ENCODE results near the gene SGCD. TPM values are rescaled to one million over a fixed set of nuclear protein-coding genes. Genes with fewer than 3 reads are reported as not detected.

SGCD gene
- total RNA-seq, 1 experiment from 2014 or later, result not detected

DNA sequence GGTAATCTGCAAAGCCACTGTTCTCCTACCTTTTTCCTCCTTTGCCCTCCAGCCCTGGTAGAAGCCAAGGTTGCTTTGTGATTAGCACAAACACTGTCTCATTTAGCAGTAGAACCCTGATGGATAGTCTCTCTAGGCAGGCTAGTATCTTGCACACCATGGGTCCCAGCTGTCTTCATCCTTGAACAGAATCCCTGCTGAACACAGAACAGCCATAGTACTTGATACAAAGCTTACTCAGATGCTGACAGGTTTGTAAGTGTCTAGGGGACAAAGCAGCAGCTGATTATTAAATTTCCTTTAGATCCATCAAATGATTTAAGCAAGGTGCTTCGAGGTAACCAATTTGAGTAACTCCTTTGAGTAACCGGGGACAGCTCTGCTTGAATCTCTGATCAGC, 359.4 kb downstream of the SGCD start:
- no peaks in the 10 kb centered on the region for H3K4me1 ChIP-seq (ENCODE audit: control insufficient read depth in 1 of 2, insufficient read depth in 2 of 2, low read length in 2 of 2)
- ChIA-PET CTCF (no interaction called here), RAD21 (ENCODE audit: low non-redundant PET in 1 of 2, low total read pairs in 2 of 2, uncharacterized antibody in 2 of 2, unreplicated experiment in 2 of 2) (no interaction called here), POLR2A (no interaction called here)
- no peak overlapping the region for H3K4me2 ChIP-seq (ENCODE audit: low read length)
- no peaks in the 10 kb centered on the region for H3K27me3 ChIP-seq (ENCODE audit: insufficient read depth, low read length)
- TF ChIP-seq POLR2A (IDR thresholded peaks at IDR 0.05; ENCODE audit: borderline replicate concordance, extremely low read depth, insufficient read depth, insufficient read length), result no peak
- no peak for TF ChIP-seq SRF (IDR thresholded peaks at IDR 0.05; ENCODE audit: low read depth)
- no peaks in the 10 kb centered on the region for H3K9me3 ChIP-seq (ENCODE audit: control insufficient read depth in 1 of 2, insufficient read depth in 1 of 2, low read depth in 1 of 2, low read length in 2 of 2)
- no peaks in the 10 kb centered on the region for H4K20me1 ChIP-seq (ENCODE audit: insufficient read depth)
- no peaks in the 10 kb centered on the region for H3K36me3 ChIP-seq (ENCODE audit: control insufficient read depth in 1 of 2, insufficient read depth in 2 of 2, low read length in 2 of 2)
- no TSS peak for BruUV-seq (replicated peaks)
- H3K9me2 ChIP-seq (ENCODE audit: insufficient read depth), result no peaks in the 10 kb centered on the region
- ATAC-seq (no peak), DNase-seq (ENCODE audit: low read depth, low spot score) (no peak)
- no peak overlapping the region for H3K27ac ChIP-seq (ENCODE audit: low read depth, low read length)
- no peak overlapping the region for H3K4me3 ChIP-seq (replicated peaks in 1 of 2; ENCODE audit: low read depth in 1 of 2, low read length in 2 of 2)
- no peak overlapping the region for H3K9ac ChIP-seq (ENCODE audit: low read length)
- intact Hi-C loops (cut with micrococcal nuclease), result no loop called here
- no peak overlapping the region for H2AFZ ChIP-seq (ENCODE audit: low read depth, low read length, poor library complexity, severe bottlenecking)
- no peaks in the 10 kb centered on the region for H3K79me2 ChIP-seq (ENCODE audit: insufficient read depth, low read length)

DNA sequence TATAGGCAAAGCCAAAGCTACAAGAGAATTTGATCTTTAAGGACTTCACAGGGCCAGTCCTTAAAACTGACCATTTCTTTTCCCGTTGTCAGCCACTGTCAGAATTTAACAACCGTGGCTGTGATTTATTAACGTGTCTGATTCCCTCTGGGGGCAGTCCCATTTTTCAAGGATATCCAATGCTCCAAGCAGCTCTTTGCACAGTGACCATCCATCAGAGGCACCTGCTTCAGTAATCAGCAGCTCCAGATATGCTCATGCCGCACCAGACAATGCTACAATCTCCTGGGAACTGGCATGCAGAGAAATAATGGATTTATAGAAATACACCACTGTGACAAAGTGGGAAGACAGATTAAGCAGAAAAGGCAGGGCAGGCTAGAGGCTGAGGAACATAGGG, 359.8 kb downstream of the SGCD start:
- H3K4me3 ChIP-seq (replicated peaks in 1 of 2; ENCODE audit: low read depth in 1 of 2, low read length in 2 of 2), result no peak overlapping the region
- H3K9me2 ChIP-seq (ENCODE audit: insufficient read depth), result no peaks in the 10 kb centered on the region
- H3K27me3 ChIP-seq (ENCODE audit: insufficient read depth, low read length), result no peaks in the 10 kb centered on the region
- no peak overlapping the region for H3K27ac ChIP-seq (ENCODE audit: low read depth, low read length)
- no peaks in the 10 kb centered on the region for H3K4me1 ChIP-seq (ENCODE audit: control insufficient read depth in 1 of 2, insufficient read depth in 2 of 2, low read length in 2 of 2)
- no peak overlapping the region for H3K4me2 ChIP-seq (ENCODE audit: low read length)
- H2AFZ ChIP-seq (ENCODE audit: low read depth, low read length, poor library complexity, severe bottlenecking), result no peak overlapping the region
- H3K9ac ChIP-seq (ENCODE audit: low read length), result no peak overlapping the region
- no peaks in the 10 kb centered on the region for H4K20me1 ChIP-seq (ENCODE audit: insufficient read depth)
- intact Hi-C loops (cut with micrococcal nuclease), result no loop called here
- H3K79me2 ChIP-seq (ENCODE audit: insufficient read depth, low read length), result no peaks in the 10 kb centered on the region
- H3K9me3 ChIP-seq (ENCODE audit: control insufficient read depth in 1 of 2, insufficient read depth in 1 of 2, low read depth in 1 of 2, low read length in 2 of 2), result no peaks in the 10 kb centered on the region
- DNase-seq (ENCODE audit: low read depth, low spot score), result no peak
- ChIA-PET CTCF (no interaction called here), RAD21 (ENCODE audit: low non-redundant PET in 1 of 2, low total read pairs in 2 of 2, uncharacterized antibody in 2 of 2, unreplicated experiment in 2 of 2) (no interaction called here), POLR2A (no interaction called here)
- no peak for ATAC-seq
- BruUV-seq (replicated peaks), result no TSS peak
- no peaks in the 10 kb centered on the region for H3K36me3 ChIP-seq (ENCODE audit: control insufficient read depth in 1 of 2, insufficient read depth in 2 of 2, low read length in 2 of 2)
- TF ChIP-seq POLR2AphosphoS5 (IDR thresholded peaks at IDR 0.05; ENCODE audit: low read depth, low read length) (no peak), SRF (IDR thresholded peaks at IDR 0.05; ENCODE audit: low read depth) (no peak), CBX3 (IDR thresholded peaks at IDR 0.05; ENCODE audit: low read depth) (no peak), ELF1 (IDR thresholded peaks at IDR 0.05; ENCODE audit: borderline replicate concordance, low read depth) (no peak), SP1 (IDR thresholded peaks at IDR 0.05; ENCODE audit: low read depth) (no peak), TCF7L2 (IDR thresholded peaks at IDR 0.05; ENCODE audit: borderline replicate concordance, extremely low read depth, insufficient read depth, insufficient read length) (no peak), EZH2phosphoT487 (IDR thresholded peaks at IDR 0.05; ENCODE audit: borderline replicate concordance) (no peak), POLR2A (IDR thresholded peaks at IDR 0.05; ENCODE audit: borderline replicate concordance, extremely low read depth, insufficient read depth, insufficient read length) (no peak), EZH2 (IDR thresholded peaks at IDR 0.05) (no peak)
- TF ChIP-seq, protein P1, sequence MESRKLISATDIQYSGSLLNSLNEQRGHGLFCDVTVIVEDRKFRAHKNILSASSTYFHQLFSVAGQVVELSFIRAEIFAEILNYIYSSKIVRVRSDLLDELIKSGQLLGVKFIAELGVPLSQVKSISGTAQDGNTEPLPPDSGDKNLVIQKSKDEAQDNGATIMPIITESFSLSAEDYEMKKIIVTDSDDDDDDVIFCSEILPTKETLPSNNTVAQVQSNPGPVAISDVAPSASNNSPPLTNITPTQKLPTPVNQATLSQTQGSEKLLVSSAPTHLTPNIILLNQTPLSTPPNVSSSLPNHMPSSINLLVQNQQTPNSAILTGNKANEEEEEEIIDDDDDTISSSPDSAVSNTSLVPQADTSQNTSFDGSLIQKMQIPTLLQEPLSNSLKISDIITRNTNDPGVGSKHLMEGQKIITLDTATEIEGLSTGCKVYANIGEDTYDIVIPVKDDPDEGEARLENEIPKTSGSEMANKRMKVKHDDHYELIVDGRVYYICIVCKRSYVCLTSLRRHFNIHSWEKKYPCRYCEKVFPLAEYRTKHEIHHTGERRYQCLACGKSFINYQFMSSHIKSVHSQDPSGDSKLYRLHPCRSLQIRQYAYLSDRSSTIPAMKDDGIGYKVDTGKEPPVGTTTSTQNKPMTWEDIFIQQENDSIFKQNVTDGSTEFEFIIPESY (IDR thresholded peaks at IDR 0.05; ENCODE audit: extremely low read depth, insufficient replicate concordance, low read length), result no peak
- TF ChIP-seq, protein P2, sequence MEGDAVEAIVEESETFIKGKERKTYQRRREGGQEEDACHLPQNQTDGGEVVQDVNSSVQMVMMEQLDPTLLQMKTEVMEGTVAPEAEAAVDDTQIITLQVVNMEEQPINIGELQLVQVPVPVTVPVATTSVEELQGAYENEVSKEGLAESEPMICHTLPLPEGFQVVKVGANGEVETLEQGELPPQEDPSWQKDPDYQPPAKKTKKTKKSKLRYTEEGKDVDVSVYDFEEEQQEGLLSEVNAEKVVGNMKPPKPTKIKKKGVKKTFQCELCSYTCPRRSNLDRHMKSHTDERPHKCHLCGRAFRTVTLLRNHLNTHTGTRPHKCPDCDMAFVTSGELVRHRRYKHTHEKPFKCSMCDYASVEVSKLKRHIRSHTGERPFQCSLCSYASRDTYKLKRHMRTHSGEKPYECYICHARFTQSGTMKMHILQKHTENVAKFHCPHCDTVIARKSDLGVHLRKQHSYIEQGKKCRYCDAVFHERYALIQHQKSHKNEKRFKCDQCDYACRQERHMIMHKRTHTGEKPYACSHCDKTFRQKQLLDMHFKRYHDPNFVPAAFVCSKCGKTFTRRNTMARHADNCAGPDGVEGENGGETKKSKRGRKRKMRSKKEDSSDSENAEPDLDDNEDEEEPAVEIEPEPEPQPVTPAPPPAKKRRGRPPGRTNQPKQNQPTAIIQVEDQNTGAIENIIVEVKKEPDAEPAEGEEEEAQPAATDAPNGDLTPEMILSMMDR (IDR thresholded peaks at IDR 0.05 in 2 of 3, conservative IDR thresholded peaks at IDR 0.05 in 1 of 3; ENCODE audit: borderline replicate concordance in 1 of 3, insufficient read depth in 1 of 3, low read depth in 2 of 3, low read length in 2 of 3), result no peak
- TF ChIP-seq, protein P3, sequence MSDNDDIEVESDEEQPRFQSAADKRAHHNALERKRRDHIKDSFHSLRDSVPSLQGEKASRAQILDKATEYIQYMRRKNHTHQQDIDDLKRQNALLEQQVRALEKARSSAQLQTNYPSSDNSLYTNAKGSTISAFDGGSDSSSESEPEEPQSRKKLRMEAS (IDR thresholded peaks at IDR 0.05), result no peak
- TF ChIP-seq, protein P4, sequence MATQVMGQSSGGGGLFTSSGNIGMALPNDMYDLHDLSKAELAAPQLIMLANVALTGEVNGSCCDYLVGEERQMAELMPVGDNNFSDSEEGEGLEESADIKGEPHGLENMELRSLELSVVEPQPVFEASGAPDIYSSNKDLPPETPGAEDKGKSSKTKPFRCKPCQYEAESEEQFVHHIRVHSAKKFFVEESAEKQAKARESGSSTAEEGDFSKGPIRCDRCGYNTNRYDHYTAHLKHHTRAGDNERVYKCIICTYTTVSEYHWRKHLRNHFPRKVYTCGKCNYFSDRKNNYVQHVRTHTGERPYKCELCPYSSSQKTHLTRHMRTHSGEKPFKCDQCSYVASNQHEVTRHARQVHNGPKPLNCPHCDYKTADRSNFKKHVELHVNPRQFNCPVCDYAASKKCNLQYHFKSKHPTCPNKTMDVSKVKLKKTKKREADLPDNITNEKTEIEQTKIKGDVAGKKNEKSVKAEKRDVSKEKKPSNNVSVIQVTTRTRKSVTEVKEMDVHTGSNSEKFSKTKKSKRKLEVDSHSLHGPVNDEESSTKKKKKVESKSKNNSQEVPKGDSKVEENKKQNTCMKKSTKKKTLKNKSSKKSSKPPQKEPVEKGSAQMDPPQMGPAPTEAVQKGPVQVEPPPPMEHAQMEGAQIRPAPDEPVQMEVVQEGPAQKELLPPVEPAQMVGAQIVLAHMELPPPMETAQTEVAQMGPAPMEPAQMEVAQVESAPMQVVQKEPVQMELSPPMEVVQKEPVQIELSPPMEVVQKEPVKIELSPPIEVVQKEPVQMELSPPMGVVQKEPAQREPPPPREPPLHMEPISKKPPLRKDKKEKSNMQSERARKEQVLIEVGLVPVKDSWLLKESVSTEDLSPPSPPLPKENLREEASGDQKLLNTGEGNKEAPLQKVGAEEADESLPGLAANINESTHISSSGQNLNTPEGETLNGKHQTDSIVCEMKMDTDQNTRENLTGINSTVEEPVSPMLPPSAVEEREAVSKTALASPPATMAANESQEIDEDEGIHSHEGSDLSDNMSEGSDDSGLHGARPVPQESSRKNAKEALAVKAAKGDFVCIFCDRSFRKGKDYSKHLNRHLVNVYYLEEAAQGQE (IDR thresholded peaks at IDR 0.05; ENCODE audit: low read depth), result no peak

Data from HCT116 (cell line).